Effector memory CD4-positive, alpha-beta T cell (primary cell): Measurements from ENCODE around the gene TTC23.

Experiments
- DNase-seq, 3 donors: peaks; one replicate each; pipeline ENCODE4 v3.0.0-alpha.2; 2020
- H3K27ac ChIP-seq: 2 replicates; pipeline ENCODE4 v1.7.0; 2013; ENCODE audit warnings: mild to moderate bottlenecking, low read length, moderate library complexity; ENCODE audit not compliant: insufficient read depth, poor library complexity, severe bottlenecking
- H3K27me3 ChIP-seq: replicated peaks from 2 replicates; pipeline ENCODE4 v1.7.0; 2013; ENCODE audit warnings: mild to moderate bottlenecking, low read length; ENCODE audit not compliant: insufficient read depth, control insufficient read depth, poor library complexity, severe bottlenecking
- H3K36me3 ChIP-seq: 2 replicates; pipeline ENCODE4 v1.7.0; 2013; ENCODE audit warnings: mild to moderate bottlenecking, low read length, moderate library complexity; ENCODE audit not compliant: control insufficient read depth, insufficient read depth
- H3K4me1 ChIP-seq: 2 replicates; pipeline ENCODE4 v1.7.0; 2013; ENCODE audit warnings: low read length, mild to moderate bottlenecking; ENCODE audit not compliant: control insufficient read depth, insufficient read depth, poor library complexity, severe bottlenecking
- H3K4me3 ChIP-seq: 2 replicates; pipeline ENCODE4 v1.7.0; 2013; ENCODE audit warnings: low read length, low read depth, mild to moderate bottlenecking; ENCODE audit not compliant: insufficient read depth, poor library complexity, severe bottlenecking
- H3K9me3 ChIP-seq: 2 replicates; pipeline ENCODE4 v1.7.0; 2013; ENCODE audit warnings: mild to moderate bottlenecking, low read length, moderate library complexity; ENCODE audit not compliant: control insufficient read depth

Gene TTC23

DNA sequence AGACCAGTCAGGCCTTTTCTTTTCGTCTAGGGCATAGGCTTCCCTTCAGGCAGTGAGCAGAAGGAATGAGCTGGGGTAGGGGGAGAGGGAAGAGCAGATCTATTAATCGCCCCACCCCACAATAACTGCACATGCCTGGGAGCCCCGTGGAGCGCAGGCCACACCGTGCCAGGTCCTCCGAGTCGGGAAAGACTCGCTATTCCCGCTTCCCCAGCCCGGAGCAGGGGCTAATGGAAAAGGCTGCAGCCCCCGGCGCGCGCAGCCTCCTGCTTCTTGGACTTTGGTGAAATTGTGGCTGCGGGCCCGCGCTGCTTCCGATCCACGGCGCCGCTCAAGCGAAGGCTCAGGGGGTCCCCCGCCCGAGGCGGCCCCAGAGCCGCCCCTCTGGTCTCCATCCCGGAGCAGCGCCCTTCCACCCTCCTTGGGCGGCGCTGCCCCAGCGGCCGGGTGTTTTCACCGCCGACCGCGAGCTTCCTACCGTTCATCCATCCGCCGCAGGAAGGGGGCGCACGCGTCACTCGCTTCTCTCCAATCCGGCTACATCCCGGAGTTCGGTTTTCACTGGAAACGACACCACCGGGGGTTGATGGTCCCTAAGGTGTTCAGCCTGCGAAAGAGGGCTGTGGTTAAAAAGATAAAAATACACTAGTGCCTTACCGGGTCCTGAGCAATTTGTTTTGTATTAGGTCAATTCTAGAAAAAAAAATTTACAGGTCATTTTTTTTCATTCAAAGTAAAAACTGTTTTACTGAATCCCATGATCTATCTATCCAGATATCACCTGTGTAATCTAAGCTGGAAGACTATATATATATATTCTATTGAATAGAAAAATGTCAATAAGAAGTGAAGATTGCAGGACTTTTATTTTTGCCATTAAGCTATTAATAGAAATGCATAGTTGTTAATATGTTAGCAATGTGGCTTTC is 148.9 kb downstream of the TTC23 start:
- H3K36me3 ChIP-seq = no peaks in the 10 kb centered on the region
- no peaks in the 10 kb centered on the region for H3K9me3 ChIP-seq
- DNase-seq = no peak
- no peaks in the 10 kb centered on the region for H3K4me1 ChIP-seq
- no peak overlapping the region for H3K27ac ChIP-seq
- H3K4me3 ChIP-seq = no peak overlapping the region
- peaks cover 11% of the 10 kb centered on the region for H3K27me3 ChIP-seq

DNA sequence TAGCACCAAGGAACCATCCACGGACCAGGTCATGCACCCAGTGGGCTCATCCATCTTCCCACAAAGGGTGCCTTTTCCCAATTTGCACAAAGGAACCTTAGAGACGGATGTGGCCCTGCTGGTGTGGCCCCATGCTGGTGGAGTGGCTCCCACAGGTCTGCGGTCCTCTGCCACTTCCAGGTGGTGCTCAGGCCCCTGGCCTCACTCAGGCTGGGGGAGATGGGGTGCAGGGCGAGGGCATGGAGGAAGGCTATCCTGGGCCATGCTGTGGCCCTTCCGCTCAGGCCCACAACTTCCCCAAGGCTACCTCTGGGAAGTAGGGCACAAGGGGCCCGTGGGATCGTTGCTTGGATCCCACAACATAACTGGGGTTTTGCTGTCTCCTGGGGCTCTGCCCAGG is 149.7 kb downstream of the TTC23 start:
- no peak for DNase-seq
- Histone ChIP-seq H3K4me1 (no peaks in the 10 kb centered on the region), H3K4me3 (no peak overlapping the region), H3K9me3 (no peaks in the 10 kb centered on the region), H3K27me3 (peaks cover 11% of the 10 kb centered on the region), H3K36me3 (no peaks in the 10 kb centered on the region), H3K27ac (no peak overlapping the region)

GRCh38 chr15:99098991-99099390 is 150.4 kb downstream of the TTC23 start:
- Histone ChIP-seq H3K4me3 (no peak overlapping the region), H3K9me3 (no peaks in the 10 kb centered on the region), H3K27me3 (peaks cover 11% of the 10 kb centered on the region), H3K4me1 (no peaks in the 10 kb centered on the region), H3K36me3 (no peaks in the 10 kb centered on the region), H3K27ac (no peak overlapping the region)
- DNase-seq = no peak

GRCh38 chr15:99098426-99098825 is 151.0 kb downstream of the TTC23 start:
- Histone ChIP-seq H3K27me3 (peaks cover 11% of the 10 kb centered on the region), H3K9me3 (no peaks in the 10 kb centered on the region), H3K4me1 (no peaks in the 10 kb centered on the region), H3K4me3 (no peak overlapping the region), H3K36me3 (no peaks in the 10 kb centered on the region), H3K27ac (no peak overlapping the region)
- DNase-seq = no peak

- Histone ChIP-seq H3K9me3 (no peaks in the 10 kb centered on the region), H3K4me1 (no peaks in the 10 kb centered on the region)
Measured at GRCh38 chr15:99097441-99098410, 151.7 kb downstream of the TTC23 start.

GRCh38 chr15:99096894-99097426 is 152.4 kb downstream of the TTC23 start:
- Histone ChIP-seq H3K9me3 (no peaks in the 10 kb centered on the region), H3K36me3 (no peaks in the 10 kb centered on the region), H3K4me3 (no peak overlapping the region), H3K27ac (no peak overlapping the region), H3K4me1 (no peaks in the 10 kb centered on the region), H3K27me3 (peaks cover 7% of the 10 kb centered on the region)
- no peak for DNase-seq

More at GRCh38 chr15:99097441-99098410, 151.7 kb downstream of the TTC23 start:
- H3K4me3 ChIP-seq = no peak overlapping the region
- H3K27ac ChIP-seq = no peak overlapping the region
- no peaks in the 10 kb centered on the region for H3K36me3 ChIP-seq
- DNase-seq = no peak
- H3K27me3 ChIP-seq = peaks cover 9% of the 10 kb centered on the region

DNA sequence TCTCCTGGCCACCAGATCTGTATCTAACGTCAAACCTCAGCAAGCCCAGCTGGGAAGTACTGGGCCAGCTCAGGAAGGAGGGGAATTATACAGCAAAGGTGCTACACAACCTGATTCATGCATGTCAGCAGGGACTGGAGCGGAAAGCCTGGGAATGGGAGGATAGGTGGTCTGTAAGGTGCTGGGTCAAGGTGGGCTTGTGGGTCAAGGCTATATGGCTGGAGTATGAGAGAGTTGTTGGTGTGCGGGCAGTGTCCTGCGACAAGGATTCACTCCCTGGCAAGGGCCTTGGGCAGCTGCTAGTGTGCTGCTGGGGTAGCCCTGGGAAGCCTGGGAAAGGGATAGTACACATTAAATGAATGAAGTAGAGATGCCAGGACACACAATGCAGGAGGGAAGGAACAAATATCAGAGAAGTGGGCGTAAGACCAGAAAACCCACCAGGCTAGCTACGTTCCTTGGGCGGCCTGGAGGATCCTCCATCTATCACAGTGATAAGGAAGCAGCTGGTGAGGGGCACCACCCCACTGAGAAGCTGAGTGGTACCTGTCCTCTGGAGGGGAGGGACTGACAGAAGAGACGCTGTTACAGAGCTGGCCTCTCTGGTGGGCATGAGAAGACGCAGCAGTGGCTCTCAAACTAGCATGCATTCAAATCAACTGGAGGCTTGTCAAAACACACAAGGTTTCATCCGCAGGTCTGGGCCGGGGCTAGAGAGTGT is 153.0 kb downstream of the TTC23 start:
- Histone ChIP-seq H3K27me3 (peaks cover 7% of the 10 kb centered on the region), H3K9me3 (no peaks in the 10 kb centered on the region), H3K4me1 (no peaks in the 10 kb centered on the region), H3K4me3 (no peak overlapping the region), H3K27ac (no peak overlapping the region), H3K36me3 (no peaks in the 10 kb centered on the region)
- DNase-seq = no peak

DNA sequence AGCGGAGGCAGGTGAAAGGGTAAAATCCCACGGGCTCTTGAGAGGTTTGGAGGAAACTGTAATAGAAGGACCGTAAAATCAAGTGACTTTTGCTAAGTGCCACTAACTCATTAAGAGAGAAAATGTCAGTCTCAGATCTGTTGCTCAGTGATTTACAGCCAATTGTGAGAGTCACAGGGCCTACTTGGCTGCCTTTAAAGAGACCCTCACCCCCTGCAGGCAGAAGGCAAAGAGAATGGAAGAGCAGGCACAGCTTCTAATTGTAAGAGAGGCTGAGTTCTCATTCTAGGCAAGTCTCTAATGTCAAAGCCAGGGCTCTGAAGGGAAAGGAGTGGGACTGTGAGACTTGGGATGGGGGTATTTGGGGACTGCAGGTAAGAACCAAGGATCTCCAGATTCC is 153.8 kb downstream of the TTC23 start:
- H3K4me1 ChIP-seq = no peaks in the 10 kb centered on the region
- no peaks in the 10 kb centered on the region for H3K9me3 ChIP-seq
- H3K36me3 ChIP-seq = no peaks in the 10 kb centered on the region
- H3K27ac ChIP-seq = no peak overlapping the region
- no peak overlapping the region for H3K4me3 ChIP-seq
- DNase-seq = no peak
- peaks cover 7% of the 10 kb centered on the region for H3K27me3 ChIP-seq

DNA sequence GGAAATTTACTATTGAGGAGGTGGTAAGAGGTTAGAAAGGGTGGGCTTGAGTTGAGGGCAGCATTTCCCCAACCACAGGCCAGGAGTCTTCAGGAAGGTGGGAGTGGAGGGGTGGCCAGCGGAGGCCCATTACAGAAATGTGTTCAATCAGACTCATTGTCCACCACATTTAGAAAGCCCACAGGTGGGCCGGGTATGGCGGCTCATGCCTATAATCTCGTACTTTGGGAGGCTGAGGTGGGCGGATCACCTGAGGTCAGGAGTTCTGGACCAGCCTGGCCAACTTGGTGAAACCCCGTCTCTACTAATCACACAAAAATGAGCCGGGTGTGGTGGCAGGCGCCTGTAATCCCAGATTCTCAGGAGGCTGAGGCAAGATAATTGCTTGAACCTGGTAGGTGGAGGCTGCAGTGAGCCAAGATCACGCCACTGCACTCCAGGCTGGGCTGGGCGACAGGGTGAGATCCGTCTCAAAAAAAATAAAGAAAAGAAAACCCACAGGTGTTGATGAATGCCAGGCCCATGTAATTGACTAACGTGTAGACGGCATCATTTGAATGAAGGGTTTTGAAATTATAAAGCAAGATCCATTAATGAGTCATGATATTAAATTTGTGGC is 156.7 kb downstream of the TTC23 start:
- no peaks in the 10 kb centered on the region for H3K27me3 ChIP-seq
- no peaks in the 10 kb centered on the region for H3K36me3 ChIP-seq
- H3K4me1 ChIP-seq = no peaks in the 10 kb centered on the region
- H3K9me3 ChIP-seq = no peaks in the 10 kb centered on the region
- H3K27ac ChIP-seq = no peak overlapping the region
- no peak overlapping the region for H3K4me3 ChIP-seq
- DNase-seq = no peak
